Neuronal stem cell (in vitro differentiated cells): Measurements from ENCODE around the gene EXT2.

Source experiments
- DNase-seq: peaks from one replicate; pipeline ENCODE4 v3.0.0-alpha.2; 2013; ENCODE audit warnings: low spot score
- H2AFZ ChIP-seq: one replicate; pipeline ENCODE4 v1.6.1; 2013; ENCODE audit warnings: mild to moderate bottlenecking, low read length, inconsistent platforms
- H2AK5ac ChIP-seq: 2 replicates; pipeline ENCODE4 v1.6.1; 2013; ENCODE audit warnings: low read depth, mild to moderate bottlenecking, inconsistent platforms, low read length, moderate library complexity, mixed read lengths
- H2BK120ac ChIP-seq: 2 replicates; pipeline ENCODE4 v1.6.1; 2013; ENCODE audit warnings: low read depth, mild to moderate bottlenecking, inconsistent platforms, low read length, moderate library complexity, mixed read lengths
- H2BK12ac ChIP-seq: one replicate; pipeline ENCODE4 v1.6.1; 2013; ENCODE audit warnings: low read length, inconsistent platforms
- H2BK15ac ChIP-seq: 2 replicates; pipeline ENCODE4 v1.6.1; 2013; ENCODE audit warnings: mild to moderate bottlenecking, low read length, inconsistent platforms, mixed read lengths
- H2BK5ac ChIP-seq: one replicate; pipeline ENCODE4 v1.6.1; 2013; ENCODE audit warnings: inconsistent platforms, mild to moderate bottlenecking, low read length, moderate library complexity
- H3K14ac ChIP-seq: one replicate; pipeline ENCODE4 v1.6.1; 2013; ENCODE audit warnings: low read length, inconsistent platforms
- H3K18ac ChIP-seq: 2 replicates; pipeline ENCODE4 v1.6.1; 2013; ENCODE audit warnings: low read length, inconsistent platforms
- H3K23ac ChIP-seq: 2 replicates; pipeline ENCODE4 v1.6.1; 2013; ENCODE audit warnings: low read depth, mild to moderate bottlenecking, mixed read lengths, low read length, inconsistent platforms; ENCODE audit not compliant: poor library complexity
- H3K27ac ChIP-seq: replicated peaks from 3 replicates; pipeline ENCODE4 v1.5.1; 2013; ENCODE audit warnings: low read length, inconsistent platforms
- H3K27me3 ChIP-seq, 3 experiments: 2 replicates each; pipeline ENCODE4 v1.6.1; 2013; ENCODE audit warnings: low read length in 3 of 3, mild to moderate bottlenecking in 2 of 3, inconsistent platforms in 1 of 3, low read depth in 1 of 3, mixed read lengths in 1 of 3, moderate library complexity in 1 of 3; ENCODE audit not compliant: control insufficient read depth in 3 of 3, insufficient read depth in 3 of 3
- H3K36me3 ChIP-seq, 2 donors: replicated peaks in 1 of 2; 2 replicates each; pipeline ENCODE4 v1.6.1; 2013; ENCODE audit warnings: low read length in 2 of 2; ENCODE audit not compliant: control insufficient read depth in 2 of 2, insufficient read depth in 2 of 2
- H3K4ac ChIP-seq: 2 replicates; pipeline ENCODE4 v1.6.1; 2013; ENCODE audit warnings: inconsistent platforms, mild to moderate bottlenecking, low read length, moderate library complexity
- H3K4me1 ChIP-seq, 2 donors: 1 replicate in 1 of 2; 2 replicates in 1 of 2; pipeline ENCODE4 v1.6.1; 2013; ENCODE audit warnings: low read length in 2 of 2, low read depth in 1 of 2; ENCODE audit not compliant: control insufficient read depth in 2 of 2, insufficient read depth in 1 of 2
- H3K4me2 ChIP-seq: one replicate; pipeline ENCODE4 v1.6.1; 2013; ENCODE audit warnings: mild to moderate bottlenecking, low read length, inconsistent platforms; ENCODE audit not compliant: insufficient read depth, poor library complexity, severe bottlenecking
- H3K4me3 ChIP-seq, 2 donors: 2 replicates each; pipeline ENCODE4 v1.5.1; 2013; ENCODE audit warnings: low read length in 2 of 2, mild to moderate bottlenecking in 2 of 2, inconsistent platforms in 1 of 2, moderate library complexity in 1 of 2
- H3K79me1 ChIP-seq: one replicate; pipeline ENCODE4 v1.6.1; 2013; ENCODE audit warnings: low read depth, mild to moderate bottlenecking, inconsistent platforms, low read length, moderate library complexity
- H3K9ac ChIP-seq: one replicate; pipeline ENCODE4 v1.6.1; 2013; ENCODE audit warnings: mild to moderate bottlenecking, low read depth, low read length, inconsistent platforms; ENCODE audit not compliant: poor library complexity
- H3K9me3 ChIP-seq, 2 donors: replicated peaks in 1 of 2; 2 replicates each; pipeline versions ENCODE3 to v1.6.1; 2013; ENCODE audit warnings: low read length in 2 of 2, mild to moderate bottlenecking in 2 of 2, inconsistent platforms in 1 of 2, low read depth in 1 of 2, mixed read lengths in 1 of 2, moderate library complexity in 1 of 2; ENCODE audit not compliant: control insufficient read depth in 2 of 2, insufficient read depth in 1 of 2
- H4K8ac ChIP-seq: one replicate; pipeline ENCODE4 v1.6.1; 2013; ENCODE audit warnings: low read depth, mild to moderate bottlenecking, inconsistent platforms, low read length, moderate library complexity
- H4K91ac ChIP-seq: one replicate; pipeline ENCODE4 v1.6.1; 2013; ENCODE audit warnings: low read length, low read depth, mild to moderate bottlenecking, inconsistent platforms; ENCODE audit not compliant: poor library complexity
- WGBS, 2 donors: extraction: QIAGEN DNeasy Blood & Tissue Kit; methylation state at CpG; one replicate each; pipeline ENCODE4 v1.1.7; 2013; ENCODE audit warnings: missing lambda C conversion rate in 2 of 2, mixed read lengths in 1 of 2; ENCODE audit not compliant: insufficient read length in 2 of 2, insufficient replicate concordance in 1 of 2; ENCODE audit errors: extremely low coverage in 2 of 2; 5-methylcytosine and 5-hydroxymethylcytosine counted together

The EXT2 gene

DNA sequence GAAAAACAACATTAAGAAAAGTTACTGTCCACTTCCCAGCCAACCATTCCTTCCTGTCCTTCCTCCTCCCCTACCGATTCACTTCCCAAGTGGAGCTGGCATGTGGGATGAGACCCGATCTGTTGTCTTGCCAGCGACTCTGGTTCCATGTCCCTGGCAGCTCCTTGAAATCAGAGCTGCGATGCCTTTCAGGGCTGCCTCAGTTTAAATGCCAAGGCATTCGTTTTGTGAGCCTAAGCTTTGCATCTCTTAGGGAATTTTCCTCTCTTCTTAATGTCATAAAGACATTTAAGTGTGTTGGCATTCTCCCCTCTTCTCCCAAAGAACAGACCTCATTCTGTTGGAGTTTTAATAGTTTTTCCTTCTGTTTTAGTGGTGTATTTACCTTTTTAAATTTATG, 98.4 kb downstream of the EXT2 start:
- Histone ChIP-seq H3K9me3 (peaks cover 7 to 11% of the 10 kb centered on the region in 2 donors), H3K23ac (no peak overlapping the region), H3K4ac (no peak overlapping the region), H3K14ac (no peak overlapping the region), H3K4me3 (no peak overlapping the region), H3K27me3 (peaks cover 0 to 24% (median 0%) of the 10 kb centered on the region in 3 experiments), H3K9ac (no peak overlapping the region), H3K4me2 (no peak overlapping the region), H3K36me3 (peaks cover 2 to 5% of the 10 kb centered on the region in 2 donors), H3K4me1 (peaks cover 0 to 11% of the 10 kb centered on the region in 2 donors), H2BK12ac (no peak overlapping the region), H4K91ac (no peak overlapping the region), H3K18ac (no peak overlapping the region), H3K27ac (no peak overlapping the region), H2BK15ac (no peak overlapping the region), H2AFZ (no peak overlapping the region), H2BK120ac (no peak overlapping the region), H3K79me1 (no peaks in the 10 kb centered on the region), H2AK5ac (no peak overlapping the region), H2BK5ac (no peak overlapping the region), H4K8ac (no peak overlapping the region)
- no CpG with 5 or more reads among the region's 5 CpGs for WGBS, 2 donors
- DNase-seq, result no peak

DNA sequence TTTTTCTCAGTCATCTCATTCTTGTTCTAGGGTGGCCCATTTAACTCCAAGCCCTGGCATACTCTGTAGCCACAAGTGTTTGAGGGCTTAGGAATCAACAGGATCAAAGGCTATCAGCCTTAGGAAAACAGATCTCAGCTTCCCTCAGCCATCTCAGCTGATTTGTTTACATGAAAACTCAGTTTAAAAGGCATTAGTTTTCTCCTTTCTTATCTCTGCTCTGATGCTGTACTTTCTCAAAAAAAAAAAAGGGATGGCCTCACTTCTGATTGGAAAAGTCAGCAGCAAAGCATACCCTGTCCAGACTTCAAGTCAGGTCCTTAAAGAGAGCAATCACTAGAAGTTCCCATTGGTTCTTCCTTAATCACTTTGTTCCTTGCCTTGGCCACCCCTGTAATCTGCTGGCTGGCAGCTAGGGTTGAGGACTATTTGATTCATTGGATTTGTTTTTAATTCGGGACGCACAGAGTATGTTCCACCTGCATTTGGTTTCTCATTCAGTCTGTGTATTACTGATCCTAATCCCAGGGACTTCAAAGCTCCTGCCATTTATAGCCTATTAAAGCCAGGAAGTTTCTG, 102.8 kb downstream of the EXT2 start:
- H3K9ac ChIP-seq, result no peak overlapping the region
- peaks cover 0 to 10% (median 0%) of the 10 kb centered on the region in 3 experiments for H3K27me3 ChIP-seq
- H2BK120ac ChIP-seq, result no peak overlapping the region
- peaks cover 0 to 1% of the 10 kb centered on the region in 2 donors for H3K4me1 ChIP-seq
- peaks cover 2% of the 10 kb centered on the region in 2 donors for H3K9me3 ChIP-seq
- H4K91ac ChIP-seq, result no peak overlapping the region
- H2AFZ ChIP-seq, result no peak overlapping the region
- H2AK5ac ChIP-seq, result no peak overlapping the region
- WGBS, 2 donors, result no CpG with 5 or more reads among the region's 2 CpGs
- no peaks in the 10 kb centered on the region for H3K79me1 ChIP-seq
- no peak overlapping the region for H2BK5ac ChIP-seq
- no peak overlapping the region for H4K8ac ChIP-seq
- no peak overlapping the region for H2BK12ac ChIP-seq
- no peak overlapping the region for H2BK15ac ChIP-seq
- peaks cover 0 to 10% of the 10 kb centered on the region in 2 donors for H3K36me3 ChIP-seq
- no peak overlapping the region for H3K23ac ChIP-seq
- no peak overlapping the region for H3K27ac ChIP-seq
- H3K4me3 ChIP-seq, result no peak overlapping the region
- H3K4ac ChIP-seq, result no peak overlapping the region
- no peak for DNase-seq
- no peak overlapping the region for H3K14ac ChIP-seq
- H3K4me2 ChIP-seq, result no peak overlapping the region
- H3K18ac ChIP-seq, result no peak overlapping the region

DNA sequence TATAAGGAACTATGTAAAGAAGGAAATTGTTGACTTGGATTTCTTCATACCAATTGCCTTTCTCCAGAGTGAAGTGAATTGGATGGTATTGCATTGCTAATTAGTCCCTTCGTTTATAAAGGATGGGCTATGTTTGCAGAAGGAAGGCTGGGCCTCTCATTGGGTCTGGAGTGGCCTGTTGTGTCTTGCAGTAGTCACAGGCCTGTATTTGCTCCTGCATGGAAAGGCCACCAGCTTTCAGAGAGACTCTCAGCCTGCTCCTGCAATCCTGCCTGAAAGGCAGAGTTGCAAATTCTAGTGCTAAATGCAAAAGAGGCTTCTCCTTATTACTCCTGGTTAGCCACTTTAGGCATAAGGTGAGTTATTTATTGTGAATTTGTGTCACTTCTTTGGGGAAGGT, 103.8 kb downstream of the EXT2 start:
- Histone ChIP-seq H2AK5ac (no peak overlapping the region), H3K4me1 (peaks cover 0 to 1% of the 10 kb centered on the region in 2 donors), H3K27ac (no peak overlapping the region)

DNA sequence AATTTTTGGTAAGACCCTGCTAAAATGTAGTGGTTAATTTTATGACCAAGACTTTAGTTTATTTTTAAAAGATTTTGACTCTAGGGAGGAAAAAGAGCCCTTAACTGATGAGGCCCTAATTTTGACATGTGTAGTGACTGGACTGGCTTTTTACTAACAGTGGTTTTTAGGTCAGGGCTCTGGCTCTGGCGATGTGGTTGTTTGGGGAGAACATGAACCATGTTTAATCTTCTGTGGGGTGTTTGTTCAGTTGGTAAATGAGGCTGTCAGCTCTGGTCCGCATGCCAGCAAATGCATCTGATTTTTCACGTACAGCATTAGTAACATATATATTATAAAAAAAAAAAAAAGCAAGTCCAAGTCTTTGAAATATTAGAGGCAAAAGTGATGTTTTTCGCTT, 104.3 kb downstream of the EXT2 start:
- H4K91ac ChIP-seq, result no peak overlapping the region
- WGBS, 2 donors, result no CpG with 5 or more reads among the region's 4 CpGs
- no peak overlapping the region for H3K9ac ChIP-seq
- no peak overlapping the region for H3K4me3 ChIP-seq
- peaks cover 2% of the 10 kb centered on the region in 2 donors for H3K9me3 ChIP-seq
- H3K4ac ChIP-seq, result no peak overlapping the region
- H2BK12ac ChIP-seq, result no peak overlapping the region
- no peak overlapping the region for H3K14ac ChIP-seq
- H3K18ac ChIP-seq, result no peak overlapping the region
- H3K79me1 ChIP-seq, result no peaks in the 10 kb centered on the region
- peaks cover 0 to 2% (median 0%) of the 10 kb centered on the region in 3 experiments for H3K27me3 ChIP-seq
- H2BK120ac ChIP-seq, result no peak overlapping the region
- H3K23ac ChIP-seq, result no peak overlapping the region
- DNase-seq, result no peak
- no peak overlapping the region for H2BK5ac ChIP-seq
- H3K36me3 ChIP-seq, result peaks cover 2 to 10% of the 10 kb centered on the region in 2 donors
- H4K8ac ChIP-seq, result no peak overlapping the region
- no peak overlapping the region for H2AFZ ChIP-seq
- no peak overlapping the region for H3K27ac ChIP-seq
- H2BK15ac ChIP-seq, result no peak overlapping the region
- H3K4me1 ChIP-seq, result peaks cover 0 to 1% of the 10 kb centered on the region in 2 donors
- no peak overlapping the region for H3K4me2 ChIP-seq
- H2AK5ac ChIP-seq, result no peak overlapping the region

More for the DNA sequence above, 103.8 kb downstream of the EXT2 start:
- Histone ChIP-seq H3K4me2 (no peak overlapping the region), H3K9ac (no peak overlapping the region), H2AFZ (no peak overlapping the region), H2BK15ac (no peak overlapping the region), H2BK12ac (no peak overlapping the region), H3K9me3 (peaks cover 2% of the 10 kb centered on the region in 2 donors), H4K91ac (no peak overlapping the region), H3K4ac (no peak overlapping the region), H3K23ac (no peak overlapping the region), H3K18ac (no peak overlapping the region), H3K4me3 (no peak overlapping the region), H2BK5ac (no peak overlapping the region), H3K14ac (no peak overlapping the region), H3K79me1 (no peaks in the 10 kb centered on the region), H2BK120ac (no peak overlapping the region), H3K27me3 (peaks cover 0 to 3% (median 0%) of the 10 kb centered on the region in 3 experiments), H4K8ac (no peak overlapping the region), H3K36me3 (peaks cover 0 to 10% of the 10 kb centered on the region in 2 donors)
- WGBS, 2 donors, result no CpG with 5 or more reads among the region's 1 CpG
- no peak for DNase-seq
